CD4-positive, alpha-beta T cell (primary cell): ENCODE measurements around the gene SMAD4. TPM values are rescaled to one million over a fixed set of nuclear protein-coding genes. Genes with fewer than 3 reads are reported as not detected.

Source experiments
- ATAC-seq: fragments of 200-7000 bp; cut with Tn5 transposase; one replicate; pipeline ENCODE4 v1.10.0; 2022; ENCODE audit warnings: mild to moderate bottlenecking; ENCODE audit not compliant: poor library complexity
- CTCF ChIA-PET: fragments of 350-600 bp; sonication (Branson Sonifier 250); formaldehyde crosslinking; loops from one replicate; lab custom pipeline; 2021; ENCODE audit warnings: antibody characterized with exemption, inconsistent platforms; lab: Charles Lee
- POLR2A ChIA-PET: fragments of 350-600 bp; sonication (Branson Sonifier 250); formaldehyde crosslinking; loops from one replicate; lab custom pipeline; 2021; ENCODE audit warnings: antibody characterized with exemption, inconsistent platforms; lab: Charles Lee
- DNase-seq, 14 experiments: peaks; one replicate each; pipeline ENCODE4 v3.0.0-alpha.2; 2013 to 2020; ENCODE audit warnings: mixed read lengths in 2 of 14
- H3K27ac ChIP-seq, 2 donors: one replicate each; pipeline versions ENCODE4 v1.5.1 to v1.7.0; 2013; ENCODE audit warnings: low read length in 2 of 2, low read depth in 1 of 2, mild to moderate bottlenecking in 1 of 2
- H3K27me3 ChIP-seq, 2 experiments: 1 replicate in 1 of 2; 2 replicates in 1 of 2; pipeline versions ENCODE4 v1.6.1 to v1.7.0; 2013; ENCODE audit warnings: low read length in 2 of 2, control low read depth in 1 of 2, mild to moderate bottlenecking in 1 of 2, moderate library complexity in 1 of 2; ENCODE audit not compliant: insufficient read depth in 2 of 2, control insufficient read depth in 1 of 2
- H3K36me3 ChIP-seq: one replicate; pipeline ENCODE4 v1.6.1; 2013; ENCODE audit warnings: low read length, control low read depth; ENCODE audit not compliant: insufficient read depth
- H3K4me1 ChIP-seq: one replicate; pipeline ENCODE4 v1.6.1; 2013; ENCODE audit warnings: low read length, control low read depth; ENCODE audit not compliant: insufficient read depth
- H3K4me3 ChIP-seq: one replicate; pipeline ENCODE4 v1.5.1; 2013; ENCODE audit warnings: mild to moderate bottlenecking, low read length, moderate library complexity
- H3K9me3 ChIP-seq, 2 experiments: 1 replicate in 1 of 2; 2 replicates in 1 of 2; pipeline versions ENCODE4 v1.6.1 to v1.7.0; 2013; ENCODE audit warnings: low read length in 2 of 2, mild to moderate bottlenecking in 2 of 2, control low read depth in 1 of 2, moderate library complexity in 1 of 2; ENCODE audit not compliant: control insufficient read depth in 1 of 2, insufficient read depth in 1 of 2
- H3K27ac Mint-ChIP-seq: one replicate; pipeline ENCODE4 v1.8.0; 2020; ENCODE audit warnings: mixed read lengths
- H3K27me3 Mint-ChIP-seq: one replicate; pipeline ENCODE4 v1.8.0; 2021; ENCODE audit warnings: mixed read lengths
- H3K36me3 Mint-ChIP-seq: one replicate; pipeline ENCODE4 v1.8.0; 2021; ENCODE audit warnings: low read depth, mixed read lengths
- H3K4me1 Mint-ChIP-seq: one replicate; pipeline ENCODE4 v1.8.0; 2021; ENCODE audit warnings: low read depth, mixed read lengths
- H3K4me3 Mint-ChIP-seq: one replicate; pipeline ENCODE4 v1.8.0; 2020; ENCODE audit warnings: mild to moderate bottlenecking, mixed read lengths
- H3K9me3 Mint-ChIP-seq: one replicate; pipeline ENCODE4 v1.8.0; 2020; ENCODE audit warnings: mixed read lengths
- CTCF ChIP-seq: fragments of 200-600 bp; IDR thresholded peaks from one replicate; pipeline ENCODE4 v1.8.0; 2022; ENCODE audit warnings: antibody characterized with exemption, mild to moderate bottlenecking
- intact Hi-C, 2 experiments: fragments of 100-400 bp; cut with DNase I in 1 of 2; cut with micrococcal nuclease in 1 of 2; formaldehyde crosslinking; loops; one replicate each; pipeline versions ENCODE4 v1.15.1 to v1.9.0; 2023 to 2025; cut with DNase I, micrococcal nuclease
- total RNA-seq, 174 experiments: library from RNA in 2 of 174; stranded (reverse) in 2 of 174; gene quantifications; one replicate each; pipeline ENCODE4 v1.2.3 and lab custom pipeline; 2021 to 2026

SMAD4 gene
- total RNA-seq, 2 experiments from 2014 or later: 82.0 to 82.9 TPM

- TF ChIP-seq CTCF: no peak
- CTCF ChIA-PET: no interaction called here
- Mint-ChIP-seq H3K36me3 (no peaks in the 10 kb centered on the region), H3K9me3 (no peaks in the 10 kb centered on the region), H3K4me1 (no peaks in the 10 kb centered on the region), H3K4me3 (no peak overlapping the region), H3K27me3 (no peaks in the 10 kb centered on the region), H3K27ac (no peak overlapping the region)
- ATAC-seq (no peak), DNase-seq (no peak)
- intact Hi-C loops: no loop called here
- H3K27ac ChIP-seq: no peak overlapping the region
- H3K4me3 ChIP-seq: no peak overlapping the region
- POLR2A ChIA-PET: no interaction called here
- H3K4me1 ChIP-seq: no peaks in the 10 kb centered on the region
- no peaks in the 10 kb centered on the region for H3K9me3 ChIP-seq
- H3K36me3 ChIP-seq: no peaks in the 10 kb centered on the region
- H3K27me3 ChIP-seq: no peaks in the 10 kb centered on the region
Observed at GRCh38 chr18:51133580-51134160, 103.7 kb downstream of the SMAD4 start.

Other genes with a start within 250 kb of the SMAD4 start
- not detected for gene MRO, start 210.2 kb upstream of the SMAD4 start, total RNA-seq
- gene ME2, start 151.1 kb upstream of the SMAD4 start, total RNA-seq: 10 to 100 TPM; 15.6 to 16.1 TPM
- gene ELAC1, start 62.2 kb upstream of the SMAD4 start, total RNA-seq: 1 to 10 TPM; 3.0 to 4.6 TPM
- gene MEX3C, start 167.5 kb downstream of the SMAD4 start, total RNA-seq: 10 to 100 TPM; 70.8 to 76.1 TPM